Activated CD8-positive, alpha-beta memory T cell treated with anti-CD3 and anti-CD28 coated beads, Interleukin-2, amount 50 U/mL, for 1 hour (primary cell): Measurements from ENCODE around the gene FHOD1.

Source experiments
- DNase-seq: peaks from one replicate; pipeline ENCODE4 v3.0.0-alpha.2; 2020; ENCODE audit errors: extremely low read depth

FHOD1 gene

DNA sequence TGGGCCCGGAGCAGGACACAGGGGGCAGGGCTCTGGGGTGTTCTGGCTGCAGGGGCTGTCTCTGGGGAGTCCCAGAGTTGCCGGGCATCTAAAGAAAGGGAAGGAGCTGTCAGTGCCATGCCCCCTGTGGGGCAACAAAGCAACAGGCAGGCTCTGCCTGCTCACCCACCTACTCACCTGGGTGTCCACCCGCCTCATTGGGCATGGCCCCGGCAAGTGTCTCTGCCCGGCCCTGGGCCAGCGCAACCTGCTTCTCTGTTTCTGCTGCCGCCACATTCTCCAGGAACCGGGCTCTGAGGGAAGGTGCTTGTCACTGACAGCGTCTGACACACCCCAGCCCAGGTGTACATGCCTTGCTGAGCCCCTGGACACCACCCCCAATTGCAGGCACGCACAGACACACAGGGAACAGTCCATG, 13.1 kb downstream of the FHOD1 start:
- DNase-seq, result no peak

DNA sequence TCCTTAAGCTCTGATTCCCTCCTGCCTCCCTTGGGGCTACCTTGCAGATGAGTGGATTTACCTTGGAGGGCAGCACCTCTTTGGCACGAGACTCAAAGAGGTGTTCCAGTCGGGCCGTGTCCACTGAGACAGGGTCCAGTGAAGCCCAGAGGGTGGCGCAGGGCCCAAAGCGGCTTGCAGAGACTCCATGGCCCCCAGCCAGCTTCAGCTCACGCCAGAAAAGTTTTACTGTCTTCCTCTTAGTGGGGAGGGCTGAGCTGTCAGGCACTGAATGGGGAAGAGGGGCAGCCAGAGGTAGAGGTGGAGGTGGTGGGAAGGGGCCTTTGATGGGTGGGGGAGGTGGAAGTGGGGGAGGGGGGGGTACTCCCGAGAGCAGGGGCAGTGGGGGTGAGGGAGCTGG, 13.7 kb downstream of the FHOD1 start:
- no peak for DNase-seq

DNA sequence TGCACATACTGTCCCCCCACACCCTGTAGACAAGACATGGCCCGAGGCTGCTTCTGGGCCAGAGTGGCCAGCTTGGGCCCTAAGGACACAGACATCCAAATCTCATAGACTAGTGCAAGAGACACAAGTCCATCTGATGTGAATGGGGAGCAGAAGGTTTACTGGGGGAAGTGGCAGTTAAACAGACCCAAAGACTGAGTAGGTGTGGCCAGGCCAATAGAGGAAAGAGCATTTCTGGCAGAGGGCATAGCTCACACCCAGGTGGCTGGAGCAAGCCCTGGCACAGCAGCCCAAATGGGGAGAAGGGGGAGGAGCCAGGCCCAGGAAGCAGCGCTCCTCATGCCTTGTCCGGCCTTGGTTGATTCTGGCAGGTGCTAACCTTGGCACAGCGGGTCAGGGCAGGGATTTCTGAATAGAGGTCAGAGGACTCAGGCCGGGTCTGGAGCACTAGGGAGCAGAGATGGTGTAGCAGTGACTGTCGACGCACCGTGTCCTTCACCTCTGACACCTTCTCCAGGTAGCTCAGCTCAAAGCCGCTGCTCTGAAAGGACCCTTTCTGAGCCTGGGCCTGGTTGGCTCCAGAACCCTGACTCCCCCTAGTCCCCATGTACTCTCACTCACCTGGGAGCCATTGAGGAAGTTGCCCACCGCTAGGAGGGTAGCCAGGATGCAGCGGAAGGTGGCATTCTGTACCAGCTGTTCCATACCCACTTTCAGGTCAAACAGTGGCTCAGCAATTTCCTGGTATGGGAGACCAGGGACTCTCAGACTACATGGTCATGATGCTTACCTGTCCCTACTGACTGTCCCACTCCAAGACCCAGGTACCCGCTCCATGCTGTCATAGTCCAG, 16.2 kb downstream of the FHOD1 start:
- no peak for DNase-seq

DNA sequence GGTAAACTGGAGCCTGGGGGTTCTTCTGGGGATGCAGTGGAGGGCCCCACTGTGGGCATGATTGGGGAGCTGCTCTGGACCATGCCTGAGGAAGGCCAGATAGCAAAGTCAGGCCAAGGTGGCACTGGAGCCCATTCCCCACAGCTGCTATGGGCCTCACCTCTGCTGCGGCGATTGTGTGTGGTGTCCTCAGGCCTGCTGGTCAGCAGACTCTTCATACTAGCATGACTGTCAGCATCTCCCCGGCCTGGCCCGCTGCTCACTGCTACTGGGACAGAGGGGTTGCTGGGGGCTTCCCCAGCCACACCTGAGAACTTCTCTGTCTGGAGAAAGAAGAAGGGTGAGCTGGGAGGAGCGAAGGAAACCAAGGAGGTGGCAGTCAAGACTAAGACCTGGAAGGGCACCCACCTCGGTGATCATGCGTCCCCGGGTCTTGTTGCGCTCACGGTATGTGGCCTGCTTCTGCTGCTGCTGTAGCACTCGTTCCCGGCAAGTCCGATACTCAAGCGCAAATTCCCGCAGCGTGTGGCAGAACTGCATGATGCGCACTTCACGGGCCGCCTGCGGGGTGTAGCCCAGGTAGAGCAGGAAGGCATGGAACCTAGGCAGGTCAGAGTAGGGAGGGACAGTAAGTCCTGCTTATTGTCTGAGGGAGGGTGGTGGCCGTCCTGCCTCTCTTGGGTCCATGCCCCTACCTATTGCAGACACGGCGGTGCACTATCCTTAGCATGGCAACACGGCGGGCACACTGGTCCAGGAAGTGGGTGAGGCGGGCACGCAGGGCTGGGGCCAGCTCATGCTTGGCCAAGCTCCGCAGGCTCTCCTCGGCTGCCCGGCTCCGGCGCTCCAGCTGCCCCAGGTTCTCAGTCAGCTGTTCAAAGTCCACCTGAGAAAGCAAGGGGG, 17.1 kb downstream of the FHOD1 start:
- no peak for DNase-seq

DNA sequence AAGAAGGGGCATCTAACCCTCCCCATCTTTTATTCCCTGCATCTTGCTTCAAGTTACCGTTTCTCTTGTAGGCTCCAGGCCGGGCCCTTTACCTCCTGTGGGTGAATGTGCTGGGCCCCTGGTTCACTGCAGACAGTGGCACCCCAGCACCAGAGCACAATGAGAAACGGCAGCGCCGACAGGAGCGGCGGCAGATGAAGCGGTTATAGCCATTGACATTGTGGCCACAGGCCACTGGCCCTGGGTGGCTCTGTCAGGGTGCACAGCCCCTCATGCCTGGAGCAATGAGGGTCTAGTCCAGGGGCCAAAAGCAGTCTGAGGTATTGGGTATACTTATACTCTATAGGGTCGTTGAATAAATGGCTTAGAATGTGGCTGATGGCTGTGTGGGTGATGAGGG, 18.4 kb downstream of the FHOD1 start:
- DNase-seq, result no peak

DNA sequence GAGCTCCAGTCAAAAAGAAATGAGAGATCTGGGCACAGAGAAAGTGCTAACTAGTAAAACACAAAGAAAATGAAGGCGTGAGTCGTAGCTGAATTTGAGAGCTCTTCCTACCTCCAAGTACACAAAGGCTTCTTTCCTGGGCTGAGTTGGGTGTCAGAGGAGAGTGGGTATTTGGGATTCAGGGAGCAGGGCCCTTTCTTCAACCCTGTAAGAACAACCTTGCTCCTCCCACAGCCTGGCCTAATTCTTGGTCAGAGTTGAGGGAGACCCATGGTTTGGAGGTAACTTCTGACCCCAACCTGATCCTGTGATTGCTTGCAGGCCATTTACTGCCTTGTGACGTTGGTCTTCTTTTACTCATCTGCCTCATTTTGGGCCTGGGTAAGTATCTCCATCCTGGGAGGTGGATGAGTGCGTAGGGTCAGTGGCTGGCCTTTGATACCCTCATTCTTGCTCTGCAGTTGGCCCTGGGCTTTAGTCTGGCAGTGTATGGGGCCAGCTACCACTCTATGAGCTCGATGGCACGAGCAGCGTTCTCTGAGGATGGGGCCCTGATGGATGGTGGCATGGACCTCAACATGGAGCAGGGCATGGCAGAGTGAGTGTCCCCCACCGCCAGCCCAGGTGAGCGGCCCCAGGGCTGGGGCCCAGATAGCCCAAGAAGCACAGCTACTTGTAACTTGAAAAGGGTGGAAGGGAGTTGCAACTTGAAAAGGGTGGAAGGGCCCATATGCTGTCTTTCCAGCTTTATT, 19.1 kb downstream of the FHOD1 start:
- DNase-seq, result no peak

DNA sequence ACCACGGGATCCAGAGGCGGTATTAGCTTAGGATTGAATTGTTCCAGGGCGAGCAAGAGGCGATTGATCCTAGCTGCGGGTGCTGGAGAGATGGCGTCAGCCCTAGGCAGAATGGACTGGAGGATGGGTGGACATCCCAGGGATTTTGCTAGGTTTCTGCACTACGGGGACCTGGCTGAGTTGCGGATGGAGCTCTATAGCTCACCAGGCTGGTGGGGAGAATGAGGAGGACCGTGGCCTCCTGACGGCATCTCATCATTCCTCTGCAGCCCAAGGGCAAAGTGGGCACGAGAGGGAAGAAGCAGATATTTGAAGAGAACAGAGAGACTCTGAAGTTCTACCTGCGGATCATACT, 19.7 kb downstream of the FHOD1 start:
- DNase-seq, result no peak

DNA sequence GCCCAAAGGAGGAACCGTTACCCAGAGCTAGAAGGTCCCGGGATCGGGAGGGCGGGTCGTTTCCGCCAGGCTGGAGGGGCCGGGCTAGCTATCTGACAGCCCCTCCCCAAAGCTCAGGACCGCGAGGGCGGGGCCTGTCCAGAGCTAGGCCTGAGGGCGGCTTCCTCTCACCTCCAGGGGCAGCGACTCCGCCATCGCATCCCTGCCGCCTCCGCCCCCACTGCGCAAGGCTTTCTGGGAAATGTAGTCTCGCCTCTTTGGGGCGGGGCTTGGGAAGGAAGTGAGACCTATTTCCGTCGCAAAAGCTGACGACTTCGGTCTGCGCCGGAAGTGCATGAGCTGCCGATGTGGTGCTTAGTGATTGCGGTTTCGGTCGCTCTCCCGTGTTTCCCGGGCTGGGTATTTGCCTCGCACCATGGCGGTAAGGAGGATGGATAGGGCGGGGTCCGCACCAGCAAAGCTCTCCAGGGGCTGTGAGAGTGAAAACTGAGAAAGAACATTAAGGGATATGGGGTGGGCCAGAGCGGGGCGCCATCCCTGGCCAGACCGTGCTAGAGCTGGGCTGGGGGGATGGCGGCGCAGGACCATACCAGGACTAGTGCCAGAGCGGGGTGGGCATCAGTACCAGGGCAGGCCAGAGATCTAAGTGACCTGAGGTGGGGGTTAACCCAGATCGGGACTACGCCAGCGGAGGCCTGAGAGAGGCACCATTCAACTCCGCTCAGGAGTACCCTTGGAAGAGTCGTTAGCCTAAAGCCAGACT, 20.3 kb downstream of the FHOD1 start, which contains the start of gene TMEM208:
Gene TMEM208, plus strand, starts transcription at position 327 of the 763 bp plus-strand sequence. Its CDS starts 89 bp downstream, at position 416.
- peak; percentile 88 for DNase-seq

DNA sequence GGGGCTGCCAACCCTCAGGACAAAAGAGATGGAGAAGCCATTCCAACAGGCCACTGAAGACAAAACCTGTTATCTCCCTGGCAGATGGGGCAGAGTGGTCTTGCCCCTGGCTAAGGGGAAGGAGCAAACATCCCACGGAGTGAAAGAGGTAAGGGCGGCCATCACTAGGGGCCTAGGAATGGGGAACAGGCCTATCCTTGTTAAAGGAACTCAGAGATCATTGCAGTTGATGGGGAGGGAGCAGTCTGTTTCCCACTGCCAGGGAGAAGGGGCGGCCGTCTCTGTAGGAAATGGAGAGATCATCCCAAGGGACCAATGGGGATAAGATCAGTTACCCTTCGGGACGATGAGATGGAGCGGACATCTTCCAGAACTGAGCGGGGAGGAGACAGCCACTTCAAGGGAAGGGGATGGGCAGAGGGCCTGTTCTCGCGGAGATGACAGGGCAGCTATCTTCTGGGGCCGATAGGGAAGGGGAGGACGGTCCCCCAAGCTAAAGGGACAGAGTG, 20.9 kb downstream of the FHOD1 start:
- no peak for DNase-seq

DNA sequence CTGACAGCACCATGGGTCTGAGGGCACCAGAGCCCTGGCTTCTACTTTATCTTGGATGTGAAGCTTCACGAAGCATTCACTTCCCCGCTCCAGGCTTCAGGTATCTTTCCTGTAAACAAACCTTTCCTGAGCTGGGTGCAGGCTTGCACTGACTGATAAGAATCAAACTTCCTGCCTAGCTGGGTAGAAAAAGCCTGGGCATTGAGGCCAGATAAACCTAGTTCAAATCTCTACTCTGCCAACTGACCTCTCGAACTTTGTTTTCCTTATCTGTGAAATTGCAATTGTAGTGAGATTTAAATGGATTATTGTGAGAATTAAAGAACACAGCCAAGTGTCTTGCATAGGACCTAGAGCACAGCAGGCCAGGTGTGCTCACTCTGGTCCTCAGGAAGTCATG, 23.3 kb downstream of the FHOD1 start:
- no peak for DNase-seq

DNA sequence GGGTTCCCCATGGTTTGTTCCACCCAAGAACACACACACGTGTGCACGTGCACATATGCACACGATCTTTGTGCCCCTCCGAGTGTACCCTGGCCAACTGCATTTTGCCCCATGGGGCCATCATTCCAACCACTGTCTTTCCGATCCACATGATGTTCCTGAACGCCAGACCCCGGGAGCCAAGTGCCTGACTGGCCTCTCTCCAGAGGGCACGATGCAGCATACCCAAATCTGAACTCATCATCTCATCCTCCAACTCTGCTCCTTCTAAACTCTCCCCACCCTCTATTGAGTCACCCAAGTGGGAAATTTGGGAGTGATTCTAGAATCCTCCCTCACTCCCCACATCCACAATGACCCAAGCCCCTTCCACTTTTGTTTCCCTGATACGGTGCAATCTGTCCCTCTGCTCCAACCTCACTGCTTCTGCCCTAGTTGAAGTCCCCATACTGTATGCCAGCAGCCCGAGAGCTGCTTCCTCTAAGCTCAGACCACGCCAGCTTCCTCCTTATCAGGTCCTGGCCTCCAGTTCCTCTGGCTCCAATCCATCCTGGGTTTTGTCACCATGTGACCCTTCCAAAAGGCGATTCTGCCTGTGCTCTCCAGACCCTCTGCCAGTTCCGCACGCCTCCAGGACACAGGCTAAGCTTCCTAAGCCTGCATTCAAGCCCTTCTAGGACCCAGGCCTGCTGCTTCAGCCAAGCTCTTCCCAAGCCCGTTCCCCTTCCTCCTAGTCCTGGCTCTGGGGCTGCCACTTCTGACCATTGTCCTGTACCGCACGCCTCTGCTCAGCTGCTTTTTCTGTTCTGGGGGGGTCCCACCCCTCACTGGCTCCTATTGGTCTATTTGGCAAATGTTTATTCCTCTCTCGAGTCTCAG, 30.4 kb downstream of the FHOD1 start:
- no peak for DNase-seq

DNA sequence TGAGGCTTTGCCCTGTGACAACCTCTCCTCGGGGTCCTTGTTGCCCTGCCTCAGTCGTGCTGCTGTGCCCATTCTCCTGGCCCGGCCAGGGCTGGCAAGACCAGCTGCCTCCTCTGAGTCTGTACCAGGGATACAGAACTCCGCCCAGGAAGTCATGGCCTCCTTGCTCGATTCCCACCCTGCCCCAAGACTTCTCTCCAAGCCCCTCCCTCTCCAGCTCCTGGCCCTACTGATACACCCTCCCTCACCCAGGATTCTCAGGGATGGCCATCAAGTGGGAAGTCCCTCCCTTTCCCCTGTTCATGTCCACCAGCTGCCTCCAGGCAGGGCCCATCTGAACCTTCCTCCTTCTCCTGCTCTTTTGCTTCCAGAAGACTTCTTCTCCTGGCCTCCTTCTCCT, 31.6 kb downstream of the FHOD1 start:
- no peak for DNase-seq

DNA sequence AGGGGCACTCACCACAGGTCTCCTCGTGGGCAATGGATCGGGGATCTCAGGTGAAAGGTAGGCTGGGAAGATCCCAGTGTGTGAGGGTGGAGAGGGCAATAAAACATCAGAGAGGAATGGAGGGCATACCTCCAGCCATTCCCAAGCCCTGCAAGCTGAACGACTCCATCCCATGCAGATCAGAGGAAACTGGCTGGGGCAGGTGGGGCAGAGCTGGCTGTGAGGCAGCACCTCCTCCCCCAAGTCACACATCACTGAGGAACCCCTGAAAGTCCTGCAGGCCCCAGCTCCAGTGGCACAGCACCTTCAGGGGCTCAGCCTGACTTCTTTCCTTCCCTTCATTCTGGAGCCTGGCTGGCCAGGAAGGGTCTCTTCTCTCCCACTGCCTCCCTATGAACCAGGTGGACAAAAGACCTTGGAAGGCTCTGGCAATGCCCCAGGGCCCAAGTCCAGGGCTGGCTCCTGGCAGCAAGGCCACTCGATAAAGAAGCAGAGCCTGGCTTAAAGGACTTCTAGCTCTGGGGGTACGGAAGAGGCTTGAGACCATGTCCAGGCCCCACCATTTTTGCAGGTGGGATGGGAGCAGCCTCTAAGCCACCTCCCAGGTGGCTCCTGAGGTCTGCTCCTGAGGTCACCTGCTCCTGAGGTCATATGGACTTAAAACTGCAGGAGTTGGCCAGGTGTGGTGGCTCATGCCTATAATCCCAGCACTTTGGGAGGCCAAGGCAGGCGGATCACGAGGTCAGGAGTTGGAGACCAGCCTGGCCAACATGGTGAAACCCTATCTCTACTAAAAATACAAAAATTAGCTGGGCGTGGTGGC, 33.9 kb downstream of the FHOD1 start:
- no peak for DNase-seq

DNA sequence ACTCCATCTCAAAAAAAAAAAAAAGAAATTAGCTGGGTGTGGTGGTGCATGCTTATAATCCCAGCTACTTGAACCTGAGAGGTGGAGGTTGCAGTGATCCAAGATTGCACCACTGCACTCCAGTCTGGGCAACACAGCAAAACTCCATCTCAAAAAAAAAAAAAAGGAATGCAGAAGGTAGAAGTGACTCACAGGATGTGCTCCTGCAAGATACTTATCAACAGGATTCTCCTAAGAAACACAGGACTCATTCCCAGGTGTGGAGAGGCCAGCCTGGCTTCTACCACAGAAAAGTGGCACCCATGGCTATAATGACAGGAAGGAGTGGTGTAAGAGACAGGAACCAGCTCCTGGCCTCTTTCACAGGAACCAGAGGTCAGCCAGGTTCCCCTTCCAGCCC, 34.5 kb downstream of the FHOD1 start:
- DNase-seq, result no peak

DNA sequence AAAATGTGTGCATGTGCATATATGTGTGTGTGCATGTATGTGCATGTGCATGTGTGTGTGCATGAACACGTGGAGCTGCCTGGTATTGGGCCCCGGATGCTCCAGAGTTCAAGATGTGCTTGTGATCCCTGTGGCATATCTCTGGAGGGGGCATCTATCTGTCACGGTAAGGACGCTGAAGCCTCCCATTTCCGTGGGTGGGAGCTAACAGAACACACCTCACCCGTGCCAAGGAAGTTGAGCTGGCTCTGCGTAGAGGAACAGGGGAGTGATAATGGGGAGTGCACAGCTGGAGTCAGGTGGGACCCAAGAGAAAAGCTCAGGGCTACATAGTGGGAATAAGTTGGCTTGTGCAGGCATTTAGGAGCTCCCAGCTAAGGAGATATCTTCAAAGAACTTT, 35.6 kb downstream of the FHOD1 start:
- no peak for DNase-seq

DNA sequence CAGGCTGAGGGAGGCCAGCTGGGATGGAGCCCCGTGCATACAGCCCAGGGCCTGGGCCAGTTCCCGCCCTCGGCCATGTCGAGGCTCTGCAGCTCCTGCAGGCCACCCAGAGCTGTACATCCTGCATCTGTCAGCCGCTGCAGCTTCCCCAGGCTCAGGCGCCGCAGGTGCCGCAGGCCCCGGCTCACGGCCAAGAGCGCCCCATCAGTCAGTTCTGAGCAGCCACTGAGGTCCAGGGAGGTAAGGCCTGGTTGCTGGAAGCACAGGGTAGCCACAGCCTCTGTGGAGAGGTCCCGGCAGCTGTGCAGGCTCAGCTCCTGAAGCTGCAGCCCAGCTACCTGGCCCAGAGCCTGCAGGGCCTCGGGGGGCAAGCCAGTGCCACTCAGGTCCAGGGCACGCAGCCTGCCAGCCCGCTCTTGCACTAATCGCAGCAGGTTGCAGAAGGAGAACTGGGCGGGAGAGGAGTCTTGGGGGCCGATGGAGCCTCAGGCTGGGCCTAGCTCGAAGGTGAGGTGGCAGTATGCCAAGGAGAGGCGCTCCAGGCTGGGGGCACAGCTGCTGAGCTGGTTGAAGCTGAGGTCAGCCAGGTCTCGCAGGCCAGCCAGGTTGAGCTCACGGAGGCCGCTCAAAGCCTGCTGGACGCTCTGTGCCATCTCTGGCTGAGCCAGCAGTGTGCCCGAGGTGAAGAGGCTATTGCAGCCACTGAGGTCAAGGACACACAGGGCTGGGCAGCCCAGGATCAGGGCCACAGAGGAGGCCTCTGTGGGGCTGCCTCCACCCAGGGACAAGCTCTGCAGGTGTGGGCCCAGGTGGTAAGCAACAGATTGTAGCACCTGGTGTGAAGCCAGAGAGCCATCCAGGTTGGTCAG, 37.0 kb downstream of the FHOD1 start:
- DNase-seq, result no peak

DNA sequence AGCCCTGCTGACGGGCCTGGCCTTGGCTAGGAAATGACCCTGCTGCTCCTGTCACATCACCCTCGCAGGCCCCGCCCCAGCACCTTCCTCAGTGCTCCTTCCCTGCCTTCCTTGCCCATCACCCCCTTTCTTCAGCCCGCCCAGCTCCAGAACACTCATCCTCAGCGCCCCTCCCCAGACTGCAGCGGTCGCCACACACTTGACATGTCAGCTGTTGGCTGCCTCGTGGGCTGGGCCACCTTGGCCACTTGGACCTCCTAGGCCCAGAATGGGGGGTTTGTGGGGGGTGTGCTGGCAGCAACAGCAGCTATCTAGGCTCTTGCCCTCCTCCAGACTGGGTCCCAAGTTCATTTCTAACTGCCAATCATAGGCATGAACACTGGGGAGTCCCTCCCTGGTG, 37.7 kb downstream of the FHOD1 start:
- no peak for DNase-seq

DNA sequence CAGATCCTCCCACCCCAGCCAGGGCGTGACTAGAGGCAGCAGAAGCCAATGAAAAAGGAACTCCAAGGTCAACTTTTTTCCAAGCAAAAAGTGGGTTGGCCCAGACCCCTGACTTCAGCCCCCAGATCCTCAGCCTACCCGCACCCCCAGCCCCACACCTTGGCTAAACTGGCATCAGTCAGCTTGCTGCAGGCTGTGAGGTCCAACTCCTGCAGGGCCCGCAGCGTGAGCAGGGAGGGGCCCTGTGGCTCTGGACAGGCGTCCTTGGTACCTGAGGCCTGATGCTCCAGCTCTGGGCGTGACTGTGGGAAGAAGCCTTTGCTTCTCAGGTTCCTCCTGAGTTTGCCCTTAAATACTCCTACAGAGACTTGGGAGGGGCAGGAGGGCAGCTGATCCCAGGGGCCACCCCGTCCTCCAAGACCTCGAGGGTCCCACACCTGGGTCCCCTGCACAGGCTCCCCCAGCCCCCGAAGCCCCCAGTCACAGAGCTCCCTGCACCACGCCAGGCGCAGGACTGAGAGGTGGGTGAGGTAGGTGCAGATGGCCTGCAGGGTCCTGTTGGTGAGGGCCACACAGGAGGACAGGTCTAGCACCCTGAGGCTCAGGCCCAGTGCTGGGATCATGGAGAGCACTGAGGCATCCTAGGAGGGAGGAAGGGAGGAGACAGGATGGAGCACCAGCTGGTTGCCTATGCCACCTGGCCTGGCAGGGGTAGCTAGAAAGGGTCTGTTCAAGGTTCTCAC, 39.0 kb downstream of the FHOD1 start:
- no peak for DNase-seq
